ENCODE results near the gene BMI1.

The BMI1 gene

DNA sequence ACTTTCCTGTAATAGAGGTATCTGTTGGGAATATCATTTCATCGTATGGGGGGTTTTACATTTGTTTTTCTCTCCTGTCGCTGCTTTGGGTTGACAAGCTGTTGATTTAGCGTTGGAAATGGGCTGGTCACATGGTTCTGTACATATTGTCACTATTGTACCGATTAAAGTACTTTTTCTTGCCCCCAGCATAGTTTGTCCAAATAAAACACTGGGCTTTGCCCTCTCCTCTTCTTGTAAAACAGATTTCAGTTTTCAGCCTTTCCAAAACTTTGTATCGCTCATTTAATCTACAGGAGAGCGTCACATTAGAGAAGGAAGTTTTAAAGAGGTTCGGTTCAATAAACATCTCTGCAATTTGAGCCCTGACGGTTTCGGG, 4.0 kb downstream of the BMI1 start:
- no peak for DNase-seq (ENCODE audit: extremely low read depth, low read depth)
- TF ChIP-seq, protein P1, sequence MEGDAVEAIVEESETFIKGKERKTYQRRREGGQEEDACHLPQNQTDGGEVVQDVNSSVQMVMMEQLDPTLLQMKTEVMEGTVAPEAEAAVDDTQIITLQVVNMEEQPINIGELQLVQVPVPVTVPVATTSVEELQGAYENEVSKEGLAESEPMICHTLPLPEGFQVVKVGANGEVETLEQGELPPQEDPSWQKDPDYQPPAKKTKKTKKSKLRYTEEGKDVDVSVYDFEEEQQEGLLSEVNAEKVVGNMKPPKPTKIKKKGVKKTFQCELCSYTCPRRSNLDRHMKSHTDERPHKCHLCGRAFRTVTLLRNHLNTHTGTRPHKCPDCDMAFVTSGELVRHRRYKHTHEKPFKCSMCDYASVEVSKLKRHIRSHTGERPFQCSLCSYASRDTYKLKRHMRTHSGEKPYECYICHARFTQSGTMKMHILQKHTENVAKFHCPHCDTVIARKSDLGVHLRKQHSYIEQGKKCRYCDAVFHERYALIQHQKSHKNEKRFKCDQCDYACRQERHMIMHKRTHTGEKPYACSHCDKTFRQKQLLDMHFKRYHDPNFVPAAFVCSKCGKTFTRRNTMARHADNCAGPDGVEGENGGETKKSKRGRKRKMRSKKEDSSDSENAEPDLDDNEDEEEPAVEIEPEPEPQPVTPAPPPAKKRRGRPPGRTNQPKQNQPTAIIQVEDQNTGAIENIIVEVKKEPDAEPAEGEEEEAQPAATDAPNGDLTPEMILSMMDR (IDR thresholded peaks at IDR 0.05; ENCODE audit: low read depth, low read length): no peak

DNA sequence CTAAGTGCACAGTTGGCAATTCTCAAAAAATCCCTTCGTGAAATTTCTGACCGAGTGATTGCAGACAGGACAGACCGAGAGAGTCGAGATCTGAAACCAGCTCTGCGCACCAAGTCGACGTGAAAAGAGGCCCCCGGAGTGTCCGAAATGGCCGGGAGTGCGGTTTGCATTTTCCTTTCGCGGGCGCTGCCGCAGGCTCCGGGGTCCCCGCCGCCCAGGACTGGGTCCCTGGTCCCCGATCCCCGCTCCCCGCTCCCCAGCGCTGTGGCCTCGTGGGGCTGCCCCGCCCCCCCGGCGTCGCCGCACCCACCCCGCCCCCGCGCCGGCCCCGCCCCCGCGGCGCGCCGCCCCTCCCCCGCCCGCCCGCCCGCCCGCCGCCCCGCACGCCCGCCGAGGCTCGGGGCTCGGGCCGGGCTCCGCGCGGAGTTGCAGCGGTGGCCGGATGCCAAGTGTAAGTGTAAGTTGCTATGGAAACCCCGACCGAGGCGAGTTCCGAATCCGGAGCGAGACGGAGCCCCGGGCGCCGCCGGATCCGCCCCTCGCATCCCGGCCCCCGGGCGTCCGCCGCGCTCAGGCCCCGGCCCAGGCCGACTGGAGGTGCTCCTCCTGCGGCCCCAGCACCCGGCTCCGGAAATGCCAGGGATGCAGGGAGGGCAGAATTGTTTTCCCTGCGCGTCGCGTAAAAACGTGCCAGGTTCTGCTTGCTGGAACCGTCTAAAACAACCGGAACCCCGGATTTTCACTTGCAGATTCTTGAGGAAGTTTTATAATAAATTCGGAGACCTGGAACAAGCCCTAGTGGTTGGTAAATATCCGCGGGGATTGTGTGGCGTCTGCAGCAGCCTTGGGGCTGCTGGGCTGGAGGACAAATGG, 4.6 kb downstream of the BMI1 start:
- TF ChIP-seq, protein P1 (IDR thresholded peaks at IDR 0.05; ENCODE audit: low read depth, low read length): no peak
- no peak for DNase-seq (ENCODE audit: extremely low read depth, low read depth)

DNA sequence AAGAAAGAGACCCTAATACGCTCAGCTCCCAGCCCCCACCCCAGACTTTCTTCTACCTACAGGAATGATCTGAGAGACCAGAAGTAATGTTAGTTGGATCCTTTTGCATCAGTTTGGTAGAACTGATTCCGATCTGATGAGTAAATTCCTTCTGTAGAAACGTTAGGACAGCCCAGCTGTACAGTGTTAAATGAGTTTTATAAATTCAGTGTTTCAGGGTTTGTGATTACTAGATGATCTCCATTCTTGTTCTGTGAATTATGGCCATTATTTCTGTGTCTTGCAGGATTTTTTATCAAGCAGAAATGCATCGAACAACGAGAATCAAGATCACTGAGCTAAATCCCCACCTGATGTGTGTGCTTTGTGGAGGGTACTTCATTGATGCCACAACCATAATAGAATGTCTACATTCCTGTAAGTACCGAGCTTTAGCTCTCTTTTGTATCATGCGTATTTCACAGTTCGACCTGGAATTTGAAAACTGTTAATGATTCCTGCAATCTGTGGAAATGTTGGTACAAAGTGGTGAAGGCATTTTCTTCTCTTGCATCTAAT, 5.3 kb downstream of the BMI1 start:
- no peak for DNase-seq (ENCODE audit: extremely low read depth, low read depth)
- TF ChIP-seq, protein P1 (IDR thresholded peaks at IDR 0.05; ENCODE audit: low read depth, low read length): no peak

DNA sequence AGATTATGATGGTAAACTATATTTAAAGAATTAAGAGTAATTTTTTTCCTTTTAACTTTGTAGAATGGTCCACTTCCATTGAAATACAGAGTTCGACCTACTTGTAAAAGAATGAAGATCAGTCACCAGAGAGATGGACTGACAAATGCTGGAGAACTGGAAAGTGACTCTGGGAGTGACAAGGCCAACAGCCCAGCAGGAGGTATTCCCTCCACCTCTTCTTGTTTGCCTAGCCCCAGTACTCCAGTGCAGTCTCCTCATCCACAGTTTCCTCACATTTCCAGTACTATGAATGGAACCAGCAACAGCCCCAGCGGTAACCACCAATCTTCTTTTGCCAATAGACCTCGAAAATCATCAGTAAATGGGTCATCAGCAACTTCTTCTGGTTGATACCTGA, 8.3 kb downstream of the BMI1 start:
- no peak for DNase-seq (ENCODE audit: extremely low read depth, low read depth)
- TF ChIP-seq, protein P1 (IDR thresholded peaks at IDR 0.05; ENCODE audit: low read depth, low read length): no peak

DNA sequence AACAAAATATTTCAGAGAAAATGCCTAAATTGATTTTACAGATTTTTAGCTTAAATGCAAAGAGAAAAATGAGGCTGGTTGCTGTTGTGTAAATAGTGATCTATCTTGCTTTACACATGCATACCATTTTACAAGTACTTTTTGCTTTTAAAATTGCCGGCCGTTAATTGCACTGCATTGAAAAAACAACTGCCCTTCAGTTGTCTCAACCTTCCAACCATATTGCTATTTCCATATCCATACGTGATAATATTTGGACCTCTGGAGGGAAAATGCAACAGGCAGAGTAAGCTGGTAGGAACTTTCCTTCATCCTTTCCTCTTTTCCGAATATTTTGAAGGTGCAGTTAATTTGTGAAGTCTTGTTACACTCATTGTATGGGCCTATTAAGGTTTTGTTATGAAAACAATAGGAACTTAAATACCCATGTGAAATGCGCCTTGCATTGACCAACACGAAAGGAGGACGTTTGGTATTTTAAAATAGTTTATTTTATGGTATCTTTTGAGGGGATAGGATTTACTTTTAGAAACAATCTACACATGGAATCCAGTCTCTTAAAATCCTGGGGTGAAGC, 11.3 kb downstream of the BMI1 start:
- DNase-seq (ENCODE audit: extremely low read depth, low read depth): no peak
- TF ChIP-seq, protein P1 (IDR thresholded peaks at IDR 0.05; ENCODE audit: low read depth, low read length): no peak

DNA sequence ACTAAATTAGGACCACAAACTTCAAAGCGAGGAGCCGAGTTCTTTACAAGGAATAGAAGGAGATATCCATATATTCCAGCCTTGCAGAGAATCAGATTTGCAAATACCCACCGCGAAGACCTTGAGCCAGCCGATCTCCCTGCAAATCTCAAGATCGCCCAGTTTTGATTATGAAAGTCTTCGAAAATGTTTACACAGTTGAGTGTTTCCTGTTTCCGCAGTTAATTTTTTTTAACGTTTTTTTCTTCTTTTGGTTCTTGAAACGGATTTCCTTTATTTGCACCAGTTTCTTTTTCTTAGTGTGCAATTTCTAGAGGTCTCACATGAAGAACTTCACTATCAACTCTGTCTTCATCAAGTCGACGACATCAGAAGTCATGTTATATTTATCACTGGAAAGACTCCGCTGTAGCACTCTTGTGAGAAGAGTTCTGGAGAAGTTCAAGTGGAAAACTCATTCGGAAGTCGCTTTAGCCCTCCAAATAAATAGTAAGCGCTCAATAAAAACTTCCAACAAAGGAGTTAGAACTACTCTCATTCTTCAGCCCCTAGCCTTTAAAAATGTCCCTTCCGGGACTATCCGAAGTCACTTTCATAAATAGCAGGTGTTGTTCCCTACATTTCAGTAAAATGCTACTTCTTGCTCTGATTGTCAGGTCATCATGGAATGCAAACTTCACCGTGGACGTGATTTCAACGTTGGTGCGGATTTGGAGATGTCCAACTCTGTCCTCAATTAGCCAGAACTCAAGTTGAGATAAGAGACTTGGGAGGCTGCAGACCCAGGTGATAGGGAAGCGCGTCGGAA, 12.5 kb downstream of the BMI1 start:
- TF ChIP-seq, protein P1 (IDR thresholded peaks at IDR 0.05; ENCODE audit: low read depth, low read length): no peak
- no peak for DNase-seq (ENCODE audit: extremely low read depth, low read depth)

Data from AG09319 (cell line).